ENCODE measurements around the gene ZSWIM6. TPM values are rescaled to one million over a fixed set of nuclear protein-coding genes. Genes with fewer than 3 reads are reported as not detected.
"Not testable (repeated sequence)": the region's sequence is repeated elsewhere in the genome, so short reads cannot be mapped to it uniquely, and the experiment has no call there.

The ZSWIM6 gene
- total RNA-seq, 1 donor from 2014 or later: 5.9 TPM

DNA sequence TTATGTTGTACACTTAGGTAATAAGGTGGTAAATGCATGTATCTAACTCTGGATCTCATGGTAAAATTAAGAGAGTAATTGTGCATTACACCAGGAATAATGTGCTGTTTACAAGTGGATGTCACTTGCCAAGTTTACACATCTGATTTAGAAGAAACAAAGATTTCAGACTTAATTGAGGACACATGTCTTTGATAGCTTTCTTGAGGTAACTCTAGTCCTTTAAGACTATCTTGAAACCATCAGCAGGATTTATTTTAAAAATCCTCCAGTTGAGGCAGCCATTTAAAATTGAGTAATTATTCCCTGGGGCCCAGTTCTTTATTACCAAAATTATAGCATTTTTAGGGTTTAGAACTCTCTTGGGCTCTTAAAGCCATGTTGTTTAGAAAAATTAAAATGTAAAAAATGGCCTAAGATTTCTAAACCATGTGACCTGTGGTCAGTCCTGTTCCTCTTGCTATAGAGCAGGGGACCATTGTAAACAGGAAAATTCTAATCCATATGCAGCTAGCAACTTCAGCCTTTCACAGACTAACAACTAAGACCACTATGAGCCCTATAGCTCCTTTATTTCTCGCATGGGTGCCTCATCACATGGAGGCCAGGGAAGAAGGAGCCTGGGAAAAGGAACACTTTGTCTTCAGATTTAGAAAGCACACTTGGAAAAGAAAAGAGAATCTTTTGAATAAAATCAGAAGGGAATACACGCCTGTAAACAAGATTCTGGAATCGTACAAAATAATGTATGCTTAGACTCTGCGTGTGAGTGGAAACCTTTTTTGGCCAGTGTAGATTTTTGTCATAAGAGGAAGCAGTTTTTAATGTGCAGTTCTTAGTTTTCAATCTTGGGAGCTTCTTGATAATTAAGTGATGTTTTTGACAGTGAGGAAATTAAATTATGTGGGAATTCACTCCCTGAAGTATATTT, 71.2 kb downstream of the ZSWIM6 start:
- intact Hi-C loops (cut with micrococcal nuclease): no loop called here

DNA sequence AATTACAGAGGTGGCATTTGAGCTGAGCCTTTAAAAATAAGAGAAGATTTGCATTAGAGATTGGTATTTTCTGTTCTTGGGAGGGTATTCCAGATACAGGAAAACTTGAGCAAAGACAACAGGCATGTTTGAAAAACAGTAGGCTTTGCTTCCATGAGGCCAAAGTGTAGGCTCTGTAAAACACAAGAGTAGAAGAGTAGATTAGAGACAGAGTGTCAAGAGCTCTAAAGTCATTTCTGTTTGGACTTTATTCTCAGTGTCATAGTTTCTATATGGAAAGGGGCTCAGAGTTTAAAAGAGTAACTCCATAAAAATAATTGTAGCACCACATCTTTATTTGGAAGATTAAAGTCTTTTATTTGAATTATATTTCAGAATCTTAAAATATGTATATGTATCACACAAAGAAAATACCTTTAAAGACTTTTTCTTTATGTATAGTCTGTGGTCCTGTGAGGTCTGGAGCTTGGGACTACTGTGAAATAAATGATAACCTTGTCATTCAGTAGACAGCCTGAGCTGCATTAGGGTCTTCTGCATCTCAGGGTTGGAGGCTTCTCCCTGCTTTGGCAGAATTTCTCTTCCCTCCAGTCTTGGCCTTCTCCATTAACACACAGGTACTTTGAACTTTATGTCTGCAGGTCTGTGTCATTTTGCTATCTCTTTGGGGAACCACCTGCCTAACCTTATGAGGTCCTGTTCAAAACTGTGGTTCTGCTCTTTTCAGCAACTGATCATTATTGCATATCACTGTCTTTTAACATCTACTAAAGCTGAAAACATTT, 73.6 kb downstream of the ZSWIM6 start:
- intact Hi-C loops (cut with micrococcal nuclease): no loop called here

GRCh38 chr5:61406497-61406896, 74.4 kb downstream of the ZSWIM6 start:
- intact Hi-C loops (cut with micrococcal nuclease): not testable (repeated sequence)

GRCh38 chr5:61407706-61408270, 75.7 kb downstream of the ZSWIM6 start:
- intact Hi-C loops (cut with micrococcal nuclease): loop anchor here (1.0 to 2.0 kb wide), 11 partner anchors 75 to 997 kb away; partner anchors contain the start of genes DEPDC1B, ERCC8, KIF2A and NDUFAF2

DNA sequence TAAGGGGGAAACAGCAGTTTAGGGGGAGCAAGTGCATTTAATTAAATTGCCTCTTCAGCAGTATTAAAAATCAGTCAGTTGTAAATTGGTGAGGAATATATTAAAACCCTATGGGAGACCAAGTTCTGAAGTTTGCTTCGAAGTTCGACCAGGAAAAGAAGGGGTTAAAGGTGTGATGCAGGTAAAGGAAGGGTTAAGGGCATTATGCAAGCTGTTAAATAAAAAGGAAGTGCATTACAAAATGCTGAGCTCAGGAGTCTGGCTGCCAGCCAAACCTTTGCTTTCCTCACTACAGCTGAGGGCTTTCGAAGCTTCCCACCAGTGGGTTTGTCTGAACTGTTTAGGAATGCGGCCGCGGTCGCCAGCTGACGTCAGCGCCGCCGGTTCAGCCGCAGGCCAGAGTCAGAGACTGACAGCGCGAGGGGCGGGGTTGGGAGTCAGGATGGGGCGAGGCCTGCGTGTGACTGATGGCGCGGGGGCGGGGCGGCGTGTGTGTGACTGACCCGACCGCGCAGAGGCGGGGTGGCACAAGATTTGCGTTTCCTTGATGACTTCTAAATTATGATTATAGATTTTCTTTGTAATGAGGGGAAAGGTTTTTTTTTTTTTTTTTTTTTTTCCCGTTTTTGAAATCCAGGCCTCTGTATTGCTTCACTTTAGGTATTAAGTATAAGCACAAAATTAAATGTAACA, 76.6 kb downstream of the ZSWIM6 start:
- intact Hi-C loops (cut with micrococcal nuclease): loop anchor here (1.0 to 2.0 kb wide), 11 partner anchors 76 to 996 kb away; partner anchors contain the start of genes DEPDC1B, ERCC8, KIF2A and NDUFAF2

GRCh38 chr5:61409568-61409967, 77.5 kb downstream of the ZSWIM6 start:
- intact Hi-C loops (cut with micrococcal nuclease): loop anchor here (2.0 kb wide), 5 partner anchors 129 to 995 kb away; partner anchors contain the start of genes DEPDC1B, ERCC8 and NDUFAF2

GRCh38 chr5:61410811-61411210, 78.8 kb downstream of the ZSWIM6 start:
- intact Hi-C loops (cut with micrococcal nuclease): no loop called here

DNA sequence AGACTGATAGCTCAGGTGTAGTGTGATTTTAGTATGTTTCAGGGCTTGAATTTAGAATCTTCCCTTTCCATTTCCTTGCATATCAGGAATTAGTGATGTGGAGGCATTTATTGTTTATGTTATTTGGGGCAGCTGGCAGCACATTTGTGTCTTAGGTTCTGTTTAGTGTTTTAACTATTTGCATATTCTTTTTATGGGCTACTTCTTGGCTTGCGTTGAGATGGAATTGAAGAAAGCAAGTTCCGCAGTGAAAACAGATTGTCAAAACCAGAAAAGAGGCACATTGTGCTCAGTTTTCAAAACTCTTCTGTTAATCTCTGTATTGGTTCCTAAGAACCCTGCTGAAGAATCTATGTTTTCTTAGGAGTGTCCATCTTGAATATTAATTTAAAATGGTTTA, 80.3 kb downstream of the ZSWIM6 start:
- intact Hi-C loops (cut with micrococcal nuclease): no loop called here

DNA sequence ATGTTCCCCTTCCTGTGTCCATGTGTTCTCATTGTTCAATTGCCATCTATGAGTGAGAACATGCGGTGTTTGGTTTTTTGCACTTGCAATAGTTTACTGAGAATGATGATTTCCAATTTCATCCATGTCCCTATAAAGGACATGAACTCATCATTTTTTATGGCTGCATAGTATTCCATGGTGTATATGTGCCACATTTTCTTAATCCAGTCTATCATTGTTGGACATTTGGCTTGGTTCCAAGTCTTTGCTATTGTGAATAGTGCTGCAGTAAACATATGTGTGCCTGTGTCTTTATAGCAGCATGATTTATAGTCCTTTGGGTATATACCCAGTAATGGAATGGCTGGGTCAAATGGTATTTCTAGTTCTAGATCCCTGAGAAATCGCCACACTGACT, 81.1 kb downstream of the ZSWIM6 start:
- intact Hi-C loops (cut with micrococcal nuclease): not testable (repeated sequence)

- intact Hi-C loops (cut with micrococcal nuclease): no loop called here
Observed at GRCh38 chr5:61414806-61415205, 82.7 kb downstream of the ZSWIM6 start.

DNA sequence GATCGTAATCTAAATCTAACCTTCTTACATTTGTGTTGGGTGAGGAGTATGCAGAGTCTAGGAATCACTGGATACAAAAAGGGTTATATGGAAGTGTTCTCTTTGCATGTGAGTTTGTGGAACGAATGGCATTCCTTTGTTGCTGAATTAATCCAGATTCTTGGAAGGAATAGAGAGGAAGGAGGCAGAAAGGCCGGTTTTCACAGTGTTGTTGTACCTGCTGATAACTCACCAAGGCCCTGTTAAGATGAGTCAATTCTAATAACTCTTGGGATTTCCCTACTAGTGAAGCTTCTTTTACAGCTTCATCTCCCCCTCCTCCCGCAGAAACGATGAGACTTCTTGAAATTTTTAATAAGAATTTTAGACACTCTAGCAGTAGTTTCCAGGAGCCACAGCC, 84.0 kb downstream of the ZSWIM6 start:
- intact Hi-C loops (cut with micrococcal nuclease): no loop called here

DNA sequence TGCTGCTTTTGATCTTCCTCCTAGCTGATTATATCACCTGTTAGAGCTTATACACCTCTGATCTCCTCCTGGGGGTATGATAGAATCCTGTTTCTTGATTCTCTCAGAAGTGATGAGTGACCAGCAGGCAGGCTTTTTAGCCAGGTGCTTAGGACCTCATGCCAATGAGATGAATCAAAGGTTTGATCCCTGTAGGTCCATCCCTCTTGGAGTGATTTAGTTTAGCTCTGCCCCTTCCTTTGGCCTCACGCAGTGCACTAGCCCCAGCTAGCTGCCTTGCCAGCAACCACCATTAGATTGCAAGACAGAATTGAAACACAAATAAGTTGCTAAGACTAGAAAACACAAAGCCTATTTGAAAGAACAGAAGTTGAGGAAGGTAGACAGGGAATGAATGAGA, 84.4 kb downstream of the ZSWIM6 start:
- intact Hi-C loops (cut with micrococcal nuclease): no loop called here

GRCh38 chr5:61417340-61417739, 85.3 kb downstream of the ZSWIM6 start:
- intact Hi-C loops (cut with micrococcal nuclease): no loop called here

GRCh38 chr5:61417851-61418250, 85.8 kb downstream of the ZSWIM6 start:
- intact Hi-C loops (cut with micrococcal nuclease): no loop called here

DNA sequence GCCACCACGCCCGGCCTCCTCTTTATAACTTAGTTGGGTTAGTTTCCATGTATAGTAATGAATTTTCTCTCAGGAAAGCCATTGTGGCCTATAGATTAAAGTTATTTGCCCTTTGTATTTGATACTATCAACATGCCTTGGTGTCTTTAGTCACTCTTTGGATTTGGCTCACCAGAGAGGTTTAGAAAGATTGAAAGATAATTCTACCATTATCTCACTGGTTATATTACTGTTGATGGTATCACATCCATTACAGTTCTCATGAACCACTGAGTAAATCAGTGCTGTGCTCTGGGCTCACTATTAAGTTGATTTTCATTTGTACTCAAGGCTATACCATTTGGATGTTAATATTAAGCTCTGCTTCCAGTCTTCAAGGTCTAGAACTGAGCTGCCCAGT, 87.0 kb downstream of the ZSWIM6 start:
- intact Hi-C loops (cut with micrococcal nuclease): no loop called here

- intact Hi-C loops (cut with micrococcal nuclease): no loop called here
Observed at GRCh38 chr5:61420016-61420415, 88.0 kb downstream of the ZSWIM6 start.

- intact Hi-C loops (cut with micrococcal nuclease): not testable (repeated sequence)
Observed at GRCh38 chr5:61421262-61421661, 89.2 kb downstream of the ZSWIM6 start.

DNA sequence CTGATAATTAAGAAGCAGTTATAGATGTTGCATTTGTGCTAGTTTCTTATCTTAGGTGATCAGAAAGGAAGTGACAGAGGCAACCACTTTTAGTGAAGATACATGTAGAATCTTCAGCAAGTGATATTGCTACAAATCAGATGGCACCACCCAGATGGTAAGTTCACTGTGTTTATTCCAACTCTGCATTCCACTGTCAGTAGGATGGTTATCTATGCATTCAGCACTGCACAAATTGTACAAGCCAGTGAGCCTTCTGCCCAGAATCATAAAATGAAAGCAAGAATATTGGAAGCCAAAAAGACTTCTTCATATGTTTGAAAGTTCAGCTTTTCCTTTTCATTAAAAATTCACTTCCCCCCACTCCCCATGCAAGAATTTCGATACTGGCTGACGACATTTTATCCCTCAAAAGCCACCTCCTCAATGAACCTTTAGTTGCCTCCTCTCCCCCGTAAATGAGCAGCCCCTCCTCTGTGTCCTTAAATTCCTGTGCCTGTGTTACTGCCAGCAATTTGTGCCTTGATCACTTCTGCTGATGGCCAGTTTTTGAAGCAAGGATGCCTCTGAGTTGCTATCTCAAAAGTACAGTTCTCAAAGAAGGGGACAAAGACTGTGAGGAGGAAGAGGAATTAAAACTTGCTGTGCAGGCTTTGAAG, 91.6 kb downstream of the ZSWIM6 start:
- intact Hi-C loops (cut with micrococcal nuclease): no loop called here

- intact Hi-C loops (cut with micrococcal nuclease): no loop called here
Observed at GRCh38 chr5:61425918-61426317, 93.9 kb downstream of the ZSWIM6 start.

DNA sequence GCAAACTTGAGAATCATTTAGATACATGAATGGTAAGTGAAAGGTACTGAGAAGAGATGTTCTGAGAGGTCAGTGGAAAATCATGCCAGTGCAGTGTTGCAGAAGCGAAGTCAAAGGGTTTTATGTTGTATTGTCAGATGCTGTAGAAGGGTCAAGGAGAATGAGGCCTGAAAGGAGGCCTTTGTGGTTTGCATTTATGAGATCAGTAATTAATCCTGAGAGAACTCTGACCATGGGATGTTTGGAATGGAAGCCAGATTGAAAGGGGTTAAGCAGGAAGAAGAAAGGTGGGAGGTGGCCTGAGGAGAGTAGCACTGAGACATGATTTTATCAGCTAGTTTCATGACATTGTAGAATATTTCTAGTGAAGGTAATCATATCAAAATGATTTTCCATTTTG, 97.8 kb downstream of the ZSWIM6 start:
- intact Hi-C loops (cut with micrococcal nuclease): no loop called here

All from T-helper 1 cell treated with Interleukin-12 subunit alpha and Interleukin-12 subunit beta and Interleukin-4 antibody, amounts not matched to agents 30 ng/mL and 1 ng/mL, for 36 hours (primary cell).